Activated naive CD4-positive, alpha-beta T cell treated with anti-CD3 and anti-CD28 coated beads for 36 hours (primary cell): ENCODE results near the gene RNF152. TPM values are rescaled to one million over a fixed set of nuclear protein-coding genes. Genes with fewer than 3 reads are reported as not detected.

ENCODE experiments used
- CTCF ChIA-PET: fragments of 350-600 bp; sonication (Branson Sonifier 250); formaldehyde crosslinking; loops from one replicate; lab custom pipeline; 2021; ENCODE audit warnings: antibody characterized with exemption; lab: Charles Lee
- DNase-seq: peaks from one replicate; pipeline ENCODE4 v3.0.0-alpha.2; 2020
- H3K27ac Mint-ChIP-seq: one replicate; pipeline ENCODE4 v1.8.0; 2021; ENCODE audit warnings: mild to moderate bottlenecking, mixed read lengths
- H3K27me3 Mint-ChIP-seq: one replicate; pipeline ENCODE4 v1.8.0; 2021; ENCODE audit warnings: low read depth, mixed read lengths
- H3K36me3 Mint-ChIP-seq: one replicate; pipeline ENCODE4 v1.8.0; 2021; ENCODE audit warnings: low read depth, mixed read lengths
- H3K4me1 Mint-ChIP-seq: one replicate; pipeline ENCODE4 v1.8.0; 2021; ENCODE audit warnings: low read depth, mixed read lengths
- H3K4me3 Mint-ChIP-seq: one replicate; pipeline ENCODE4 v1.8.0; 2021; ENCODE audit warnings: mild to moderate bottlenecking, moderate library complexity, mixed read lengths
- H3K9me3 Mint-ChIP-seq: one replicate; pipeline ENCODE4 v1.8.0; 2021; ENCODE audit warnings: mixed read lengths
- intact Hi-C: fragments of 100-400 bp; cut with micrococcal nuclease; formaldehyde crosslinking; loops from one replicate; pipeline ENCODE4 v1.15.1; 2023
- total RNA-seq, 2 experiments: library from RNA; stranded (reverse); gene quantifications; one replicate each; pipeline ENCODE4 v1.2.3, GENCODE V29; 2021

Gene RNF152
- total RNA-seq, 2 experiments from 2014 or later: 0.10 to 0.17 TPM

DNA sequence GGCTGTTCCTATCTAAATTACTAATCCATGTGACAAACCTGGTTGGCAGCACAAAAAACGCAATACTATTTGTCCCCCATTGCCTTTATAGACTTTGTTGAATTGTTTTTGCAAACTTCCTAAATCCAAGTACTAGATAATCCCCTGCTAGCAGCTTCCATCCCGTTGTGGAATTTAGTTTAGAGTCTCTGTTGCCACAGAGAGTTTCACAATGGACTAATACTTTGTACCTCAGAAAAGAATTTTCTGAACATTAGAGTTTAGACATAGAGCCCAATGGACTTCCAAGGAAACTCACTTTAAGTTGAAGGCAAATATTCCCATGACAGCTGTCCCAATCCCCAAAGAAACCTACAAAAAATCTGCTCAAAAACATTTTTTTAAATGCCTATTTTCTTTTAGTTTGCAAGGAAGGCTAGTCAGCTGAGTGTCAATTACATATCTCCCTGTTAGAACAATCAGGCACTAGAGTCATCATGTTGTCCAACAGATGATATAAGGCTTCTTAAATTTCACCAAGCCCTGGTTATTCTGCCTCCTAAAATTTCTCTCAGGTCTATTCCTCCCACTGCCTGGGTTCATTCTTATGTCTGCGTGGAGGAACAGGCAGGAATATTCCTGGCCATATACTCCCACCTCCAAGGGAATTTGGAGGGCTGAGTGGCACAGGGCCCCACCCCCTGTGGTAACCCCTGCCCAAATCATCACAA, 27.2 kb downstream of the RNF152 start:
- no peaks in the 10 kb centered on the region for H3K4me1 Mint-ChIP-seq
- H3K27ac Mint-ChIP-seq: no peak overlapping the region
- H3K36me3 Mint-ChIP-seq: no peaks in the 10 kb centered on the region

DNA sequence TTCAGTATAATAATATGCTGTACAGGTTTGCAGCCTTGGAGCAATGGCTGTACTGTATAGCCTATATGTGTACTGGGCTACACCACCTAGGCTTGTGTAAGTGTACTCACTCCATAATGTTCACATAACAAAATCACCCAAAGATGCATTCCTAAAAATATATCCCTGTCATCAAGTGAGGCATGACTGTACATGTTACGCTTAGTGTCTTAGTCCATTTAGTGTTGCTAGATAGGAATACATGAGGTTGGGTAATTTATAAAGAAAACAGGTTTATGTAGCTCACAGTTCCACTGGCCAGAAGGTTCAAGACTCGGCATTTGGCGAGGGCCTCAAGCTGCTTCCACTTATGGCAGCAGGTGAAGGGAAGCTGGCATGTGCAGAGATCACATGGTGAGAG, 31.4 kb downstream of the RNF152 start:
- Mint-ChIP-seq H3K4me1 (no peaks in the 10 kb centered on the region), H3K4me3 (no peak overlapping the region), H3K27me3 (no peaks in the 10 kb centered on the region), H3K36me3 (no peaks in the 10 kb centered on the region), H3K27ac (no peak overlapping the region), H3K9me3 (no peaks in the 10 kb centered on the region)
- no peak for DNase-seq
- intact Hi-C loops: loop anchor here (2.0 kb wide), 1 partner anchor 269 kb away; no protein-coding TSS in a partner anchor
- CTCF ChIA-PET: interaction anchor here (1.4 to 2.6 kb wide), 2 partner anchors 32 to 270 kb away, joined by 3 to 12 read pairs; no protein-coding TSS in a partner anchor

More for the DNA sequence above, 27.2 kb downstream of the RNF152 start:
- H3K27me3 Mint-ChIP-seq: no peaks in the 10 kb centered on the region
- CTCF ChIA-PET: interaction anchor here (0.6 to 1.5 kb wide), 3 partner anchors 9 to 1840 kb away, joined by 3 read pairs; no protein-coding TSS in a partner anchor
- H3K9me3 Mint-ChIP-seq: no peaks in the 10 kb centered on the region
- no peak overlapping the region for H3K4me3 Mint-ChIP-seq
- no peak for DNase-seq
- intact Hi-C loops: no loop called here

DNA sequence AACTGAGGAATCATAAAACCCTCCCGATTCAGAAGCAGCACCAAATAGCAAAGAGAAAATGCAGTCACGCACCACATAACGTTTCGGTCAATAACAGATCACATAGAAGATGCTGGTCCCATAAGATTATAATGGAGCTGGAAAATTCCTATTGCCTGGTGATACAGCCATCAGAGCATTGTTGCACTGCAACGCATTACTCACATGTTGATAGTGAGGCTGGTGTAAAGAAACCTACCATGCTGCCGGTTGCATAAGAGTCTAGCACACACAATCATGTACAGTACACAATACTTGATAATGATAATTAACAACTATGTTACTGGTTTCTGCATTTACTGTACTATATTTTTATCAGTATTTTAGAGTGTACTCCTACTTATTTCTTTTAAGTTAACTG, 32.5 kb downstream of the RNF152 start:
- no peak overlapping the region for H3K4me3 Mint-ChIP-seq
- intact Hi-C loops: loop anchor here (2.0 kb wide), 1 partner anchor 270 kb away; no protein-coding TSS in a partner anchor
- DNase-seq: no peak
- H3K9me3 Mint-ChIP-seq: no peaks in the 10 kb centered on the region
- H3K36me3 Mint-ChIP-seq: no peaks in the 10 kb centered on the region
- H3K4me1 Mint-ChIP-seq: no peaks in the 10 kb centered on the region
- CTCF ChIA-PET: interaction anchor here (2.6 kb wide), 1 partner anchor 271 kb away, joined by 12 read pairs; no protein-coding TSS in a partner anchor
- H3K27me3 Mint-ChIP-seq: no peaks in the 10 kb centered on the region
- no peak overlapping the region for H3K27ac Mint-ChIP-seq

DNA sequence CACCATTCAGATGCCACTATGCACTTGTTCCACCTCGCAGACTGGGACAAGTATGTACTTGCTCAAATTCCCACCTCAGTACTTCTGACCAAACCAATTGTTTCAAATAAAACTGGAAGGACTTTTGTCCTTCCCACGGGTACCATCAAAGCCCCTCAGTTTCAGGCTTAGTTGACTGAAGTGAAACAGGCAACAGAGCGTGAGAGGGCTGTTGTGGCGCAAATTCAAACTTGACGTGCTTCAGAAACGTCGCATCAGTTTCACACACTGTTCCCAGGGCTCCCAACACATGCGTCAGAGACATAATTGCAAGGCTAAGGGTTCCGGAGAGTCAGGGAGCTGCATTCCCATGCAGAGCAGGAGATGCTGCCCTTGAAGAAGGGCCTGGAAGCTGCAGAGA, 33.7 kb downstream of the RNF152 start:
- DNase-seq: no peak
- Mint-ChIP-seq H3K36me3 (no peaks in the 10 kb centered on the region), H3K4me1 (no peaks in the 10 kb centered on the region), H3K9me3 (no peaks in the 10 kb centered on the region), H3K27me3 (peaks cover 3% of the 10 kb centered on the region), H3K27ac (no peak overlapping the region), H3K4me3 (no peak overlapping the region)
- CTCF ChIA-PET: no interaction called here
- intact Hi-C loops: no loop called here

DNA sequence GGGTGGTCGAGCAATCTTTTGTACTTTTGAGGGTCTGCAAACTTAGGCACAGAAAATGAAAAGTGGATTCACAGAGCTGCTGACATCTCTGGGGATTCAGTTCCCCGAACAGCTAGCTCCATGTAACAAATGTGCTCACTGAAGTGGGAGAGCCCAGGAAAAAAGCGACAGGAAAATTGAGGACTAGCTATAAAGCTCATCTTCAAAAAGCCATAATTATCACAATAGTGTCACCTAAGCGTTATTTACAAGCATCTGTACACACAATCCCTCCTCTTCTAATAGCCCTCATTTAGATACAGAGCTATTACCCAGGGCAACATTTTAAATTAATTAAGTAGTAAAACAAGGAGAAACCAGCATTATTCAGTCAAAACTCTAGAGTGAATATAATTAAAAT, 36.1 kb downstream of the RNF152 start:
- intact Hi-C loops: no loop called here
- Mint-ChIP-seq H3K36me3 (no peaks in the 10 kb centered on the region), H3K27ac (no peak overlapping the region), H3K27me3 (peaks cover 7% of the 10 kb centered on the region), H3K4me1 (no peaks in the 10 kb centered on the region), H3K4me3 (no peak overlapping the region), H3K9me3 (no peaks in the 10 kb centered on the region)
- no peak for DNase-seq
- CTCF ChIA-PET: interaction anchor here (1.3 kb wide), 1 partner anchor 10 kb away, joined by 3 read pairs; no protein-coding TSS in a partner anchor

DNA sequence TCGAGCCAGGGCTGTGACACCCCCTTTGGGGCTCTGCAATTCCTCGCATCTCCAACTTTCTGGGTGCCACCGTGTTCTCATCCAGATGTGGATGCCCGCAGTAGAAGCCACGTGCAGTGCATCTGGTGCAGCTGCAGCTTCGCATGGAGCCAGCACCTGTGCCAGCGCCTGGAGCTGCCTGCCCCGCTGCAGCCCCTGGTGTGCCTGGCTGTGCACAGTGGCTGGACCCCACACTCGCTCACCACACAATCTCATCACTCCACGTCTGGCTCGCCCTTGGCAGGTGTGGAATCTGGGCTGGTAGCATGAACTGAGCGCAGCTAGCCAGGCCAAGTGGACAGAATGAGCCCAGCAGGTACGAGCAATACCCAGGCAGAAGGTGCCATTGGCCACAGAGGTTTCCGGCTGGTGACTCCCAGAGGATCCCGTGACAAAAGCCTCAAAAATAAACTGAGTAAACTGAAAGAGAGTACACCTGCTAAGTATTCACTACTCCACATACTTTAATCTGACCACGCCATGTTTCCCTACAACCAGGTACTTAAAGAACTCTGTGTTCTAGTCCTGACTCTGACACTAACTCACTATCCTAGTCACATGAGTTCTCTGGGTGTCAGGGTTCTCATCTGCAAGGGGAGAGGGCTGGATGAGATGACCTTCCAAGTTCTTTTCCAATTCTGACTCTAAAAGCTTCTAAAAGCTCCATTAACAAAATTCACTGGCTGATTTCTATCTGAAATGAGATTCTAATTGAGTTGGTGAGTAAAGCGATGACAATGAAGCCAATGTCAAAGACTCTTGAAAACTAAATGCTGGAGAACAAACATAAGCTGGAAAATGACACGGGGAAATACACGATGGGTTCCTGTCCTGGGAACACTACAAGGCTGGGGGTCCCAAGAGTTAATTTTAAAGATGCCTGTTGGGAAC, 37.1 kb downstream of the RNF152 start:
- no peak for DNase-seq
- CTCF ChIA-PET: interaction anchor here (1.3 kb wide), 1 partner anchor 11 kb away, joined by 3 read pairs; no protein-coding TSS in a partner anchor
- H3K9me3 Mint-ChIP-seq: no peaks in the 10 kb centered on the region
- no peak overlapping the region for H3K27ac Mint-ChIP-seq
- H3K4me1 Mint-ChIP-seq: no peaks in the 10 kb centered on the region
- intact Hi-C loops: no loop called here
- H3K27me3 Mint-ChIP-seq: peaks cover 7% of the 10 kb centered on the region
- no peak overlapping the region for H3K4me3 Mint-ChIP-seq
- no peaks in the 10 kb centered on the region for H3K36me3 Mint-ChIP-seq

DNA sequence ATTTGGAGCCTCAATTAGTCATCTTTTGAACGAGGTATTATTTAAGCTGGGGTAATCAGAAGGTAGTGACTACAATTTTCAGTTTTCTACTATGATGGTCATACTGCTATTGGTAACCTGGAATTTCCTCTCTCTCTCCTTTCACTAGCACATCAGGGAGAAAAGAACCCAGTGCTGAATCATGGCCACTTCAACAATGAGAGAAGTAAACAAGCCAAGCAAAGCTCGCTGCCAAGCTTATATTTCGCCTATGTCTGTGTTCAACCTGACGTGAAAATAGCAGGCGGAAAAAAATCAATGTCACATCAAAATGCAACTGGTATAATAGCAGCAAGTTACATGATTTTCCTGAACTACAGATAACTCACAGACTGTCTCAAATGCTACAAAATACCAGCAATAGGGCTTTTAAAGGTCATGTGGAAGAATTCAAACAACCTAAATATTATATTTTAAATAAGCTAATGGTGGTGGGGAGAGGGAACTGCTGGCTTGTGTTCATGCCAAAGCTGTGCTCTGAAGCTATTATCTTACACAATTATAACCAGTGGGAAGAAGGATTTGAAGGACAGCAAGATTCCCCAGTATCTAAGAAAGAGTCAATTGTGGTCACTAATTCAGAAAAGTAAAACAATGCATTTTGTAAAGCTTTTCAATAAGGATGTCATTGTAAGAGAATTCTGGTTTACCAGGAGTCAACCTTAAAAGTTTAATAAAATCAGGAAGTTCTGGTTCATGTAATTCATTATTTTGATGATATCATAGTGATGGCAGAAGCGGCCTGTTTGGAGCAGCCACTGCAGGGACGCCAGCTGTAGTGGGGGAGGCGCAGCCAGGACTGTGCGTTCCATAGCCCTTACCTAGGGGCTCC, 38.0 kb downstream of the RNF152 start:
- H3K27ac Mint-ChIP-seq: no peak overlapping the region

DNA sequence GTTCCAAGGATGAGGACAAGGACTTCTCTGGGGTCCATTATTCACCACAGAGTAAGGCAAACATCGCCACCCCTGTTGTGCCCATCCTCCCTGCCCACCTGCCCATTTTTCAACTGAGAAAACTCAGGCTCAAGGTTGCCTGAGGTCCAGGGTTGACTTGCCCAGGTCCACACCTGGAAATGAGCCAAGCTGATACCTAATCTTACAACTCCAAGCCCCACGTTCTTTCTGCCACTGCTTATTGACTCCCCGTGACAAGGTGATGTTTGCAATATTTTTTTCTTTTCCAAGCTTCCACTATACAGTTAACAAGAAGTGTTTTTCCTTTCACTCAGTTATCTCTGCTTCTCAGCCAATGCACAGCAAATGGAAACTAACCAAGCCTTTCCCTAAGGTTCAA, 39.0 kb downstream of the RNF152 start:
- no peak overlapping the region for H3K4me3 Mint-ChIP-seq
- no peaks in the 10 kb centered on the region for H3K9me3 Mint-ChIP-seq
- H3K27me3 Mint-ChIP-seq: peaks cover 7% of the 10 kb centered on the region
- no peaks in the 10 kb centered on the region for H3K36me3 Mint-ChIP-seq
- intact Hi-C loops: no loop called here
- no peaks in the 10 kb centered on the region for H3K4me1 Mint-ChIP-seq
- H3K27ac Mint-ChIP-seq: no peak overlapping the region
- no peak for DNase-seq
- CTCF ChIA-PET: interaction anchor here (0.6 to 1.7 kb wide), 2 partner anchors 277 to 341 kb away, joined by 4 to 7 read pairs; no protein-coding TSS in a partner anchor

More for the DNA sequence above, 38.0 kb downstream of the RNF152 start:
- Mint-ChIP-seq H3K9me3 (no peaks in the 10 kb centered on the region), H3K4me3 (no peak overlapping the region), H3K36me3 (no peaks in the 10 kb centered on the region), H3K27me3 (peaks cover 7% of the 10 kb centered on the region), H3K4me1 (no peaks in the 10 kb centered on the region)
- CTCF ChIA-PET: interaction anchor here (0.8 kb wide), 1 partner anchor 274 kb away, joined by 3 read pairs; no protein-coding TSS in a partner anchor
- no peak for DNase-seq
- intact Hi-C loops: no loop called here

DNA sequence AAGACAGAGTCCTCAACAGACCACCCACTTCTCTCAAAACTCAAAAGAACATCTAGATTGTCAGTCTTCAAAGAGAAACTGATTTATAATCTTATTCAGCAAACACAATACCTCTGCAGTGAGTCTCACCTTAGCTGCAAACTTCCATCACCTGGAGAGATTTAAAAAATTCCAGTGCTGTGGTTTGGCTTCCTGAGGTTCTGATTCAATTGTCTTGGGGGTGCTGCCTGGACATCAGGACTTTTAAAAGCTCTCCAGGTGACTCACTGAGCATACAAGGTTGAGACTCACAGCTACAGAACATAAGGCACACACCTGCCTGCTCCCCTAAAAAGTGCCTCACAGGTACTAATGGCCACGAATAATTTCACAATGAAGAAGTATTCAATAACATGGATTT, 40.3 kb downstream of the RNF152 start:
- no peak overlapping the region for H3K27ac Mint-ChIP-seq
- no peak overlapping the region for H3K4me3 Mint-ChIP-seq
- H3K36me3 Mint-ChIP-seq: no peaks in the 10 kb centered on the region
- intact Hi-C loops: no loop called here
- peaks cover 7% of the 10 kb centered on the region for H3K27me3 Mint-ChIP-seq
- no peaks in the 10 kb centered on the region for H3K9me3 Mint-ChIP-seq
- CTCF ChIA-PET: interaction anchor here (0.6 to 1.7 kb wide), 2 partner anchors 10 to 278 kb away, joined by 3 to 7 read pairs; no protein-coding TSS in a partner anchor
- H3K4me1 Mint-ChIP-seq: no peaks in the 10 kb centered on the region
- no peak for DNase-seq

DNA sequence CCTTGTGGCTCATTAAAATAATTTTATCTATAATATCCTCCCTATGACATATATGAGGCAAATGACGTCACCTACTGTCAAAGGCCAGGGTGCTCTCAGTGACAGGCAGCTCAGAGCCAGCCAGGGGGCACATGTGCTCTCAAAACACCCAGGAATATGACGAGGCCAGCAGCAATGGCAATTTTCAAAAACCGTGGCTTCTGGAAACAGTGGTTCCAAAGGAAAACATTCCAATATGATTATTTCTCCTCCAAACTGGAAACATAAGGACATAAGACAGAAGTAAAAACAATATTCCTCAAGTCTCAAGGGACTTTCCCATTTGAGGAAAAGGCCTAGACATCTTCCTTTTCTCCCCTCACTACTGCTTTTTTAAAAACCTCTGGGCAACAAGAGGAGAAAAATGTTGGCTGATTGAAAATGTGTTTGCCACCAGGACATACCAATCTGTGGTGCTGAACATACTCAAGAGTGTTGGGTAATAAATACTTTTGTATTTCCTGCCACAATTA, 40.8 kb downstream of the RNF152 start:
- H3K4me3 Mint-ChIP-seq: no peak overlapping the region
- CTCF ChIA-PET: no interaction called here
- DNase-seq: no peak
- H3K27ac Mint-ChIP-seq: no peak overlapping the region
- H3K36me3 Mint-ChIP-seq: no peaks in the 10 kb centered on the region
- peaks cover 7% of the 10 kb centered on the region for H3K27me3 Mint-ChIP-seq
- no peaks in the 10 kb centered on the region for H3K9me3 Mint-ChIP-seq
- no peaks in the 10 kb centered on the region for H3K4me1 Mint-ChIP-seq
- intact Hi-C loops: no loop called here

DNA sequence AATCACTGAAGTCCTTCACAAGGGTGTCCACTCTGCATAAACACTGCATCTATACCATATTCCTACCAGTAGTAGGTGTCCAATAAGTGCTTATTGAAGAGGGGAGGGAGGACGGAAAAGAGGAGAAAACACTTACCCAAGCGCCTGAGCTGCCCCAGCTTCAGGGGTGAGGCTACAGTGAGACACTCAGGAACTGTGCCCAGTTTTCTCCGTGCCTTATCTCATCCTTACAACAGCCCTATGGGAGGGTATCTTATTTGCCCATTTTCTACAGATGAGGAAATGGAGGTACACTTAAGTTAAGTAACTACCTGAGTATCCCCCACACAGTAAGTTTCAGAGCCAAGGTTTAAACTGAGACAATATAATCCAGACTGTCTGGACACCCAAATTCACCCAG, 41.5 kb downstream of the RNF152 start:
- Mint-ChIP-seq H3K27me3 (peaks cover 10% of the 10 kb centered on the region), H3K4me3 (no peak overlapping the region), H3K36me3 (no peaks in the 10 kb centered on the region), H3K27ac (no peak overlapping the region), H3K4me1 (no peaks in the 10 kb centered on the region), H3K9me3 (no peaks in the 10 kb centered on the region)
- no peak for DNase-seq
- CTCF ChIA-PET: no interaction called here
- intact Hi-C loops: no loop called here
